ENCODE data around the gene DEPDC5.

The DEPDC5 gene

DNA sequence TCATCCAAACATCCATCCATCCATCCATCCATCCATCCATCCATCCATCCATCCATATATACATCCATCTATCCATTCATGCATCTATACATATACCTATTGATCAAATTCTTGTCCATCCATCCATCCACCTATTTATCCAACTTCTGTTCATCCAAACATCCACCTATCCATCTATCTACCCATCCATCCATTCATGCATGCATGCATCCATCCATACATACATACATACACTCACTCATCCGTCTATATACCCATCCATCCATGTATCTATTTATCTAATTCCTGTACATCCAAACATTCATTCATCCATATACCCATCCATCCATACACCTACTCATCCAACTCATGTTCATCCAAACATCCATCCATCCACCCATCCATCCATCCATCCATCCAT is 171.2 kb downstream of the DEPDC5 start:
- DNase-seq (ENCODE audit: low read depth), result no peak

DNA sequence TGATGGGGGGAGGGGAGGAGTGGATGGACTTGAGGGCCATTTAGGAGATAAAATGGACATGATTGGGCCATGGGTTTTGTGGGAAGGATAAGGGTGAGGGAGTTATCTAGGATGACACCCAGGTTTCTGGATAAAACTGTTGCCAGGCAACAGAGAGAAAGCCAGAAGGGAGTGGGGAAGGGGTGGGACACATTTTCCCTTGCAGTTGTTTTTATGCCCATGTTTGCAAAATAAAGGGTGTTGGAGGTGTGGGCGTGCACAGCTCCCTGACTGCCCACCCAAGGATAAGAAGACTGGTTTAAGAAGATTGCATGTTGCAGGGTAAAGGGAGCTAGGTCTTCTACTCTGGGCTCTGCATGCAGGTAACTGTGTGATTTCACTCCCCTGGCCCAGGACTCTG is 172.2 kb downstream of the DEPDC5 start:
- no peak for DNase-seq (ENCODE audit: low read depth)

GRCh38 chr22:31926969-31927368 is 173.2 kb downstream of the DEPDC5 start:
- DNase-seq (ENCODE audit: low read depth), result no peak

GRCh38 chr22:31927562-31927961 is 173.7 kb downstream of the DEPDC5 start:
- no peak for DNase-seq (ENCODE audit: low read depth)

- no peak for DNase-seq (ENCODE audit: low read depth)
Measured at GRCh38 chr22:31929167-31929930, 175.5 kb downstream of the DEPDC5 start.

GRCh38 chr22:31932863-31933262 is 179.0 kb downstream of the DEPDC5 start:
- DNase-seq (ENCODE audit: low read depth), result no peak

GRCh38 chr22:31933406-31933805 is 179.6 kb downstream of the DEPDC5 start:
- DNase-seq (ENCODE audit: low read depth), result no peak

DNA sequence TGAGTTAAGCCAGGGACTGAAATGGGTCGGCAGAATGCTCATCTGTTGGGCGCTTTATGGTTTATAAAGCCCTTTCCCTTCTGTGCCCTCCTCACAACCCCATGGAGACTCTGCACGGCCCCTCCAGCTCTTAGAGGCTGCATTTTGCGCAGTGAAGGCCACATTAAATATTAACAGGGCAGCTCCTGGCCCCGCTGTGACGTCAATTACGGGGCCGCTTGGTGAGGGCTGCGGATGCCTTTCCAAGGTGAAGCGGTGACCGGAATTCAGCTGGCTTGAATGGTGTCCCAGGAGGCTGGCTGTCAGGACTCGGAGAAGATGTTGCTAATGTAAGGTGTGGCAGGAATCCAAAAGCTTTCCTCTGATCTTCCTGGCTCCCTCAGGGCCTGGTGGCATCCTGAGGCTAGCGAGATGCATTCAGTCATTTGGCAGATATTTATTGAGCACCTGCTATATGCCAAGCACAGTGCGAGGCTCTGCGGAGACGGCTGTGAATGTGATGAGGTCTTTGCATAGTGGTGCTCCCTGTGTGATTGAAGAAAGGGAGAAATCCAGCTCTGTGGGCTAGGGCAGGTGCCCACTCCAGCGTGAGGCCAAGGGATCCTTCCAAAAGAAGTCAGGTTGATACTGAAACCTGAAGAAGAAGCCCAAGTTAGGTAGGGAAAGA is 180.1 kb downstream of the DEPDC5 start:
- no peak for DNase-seq (ENCODE audit: low read depth)

DNA sequence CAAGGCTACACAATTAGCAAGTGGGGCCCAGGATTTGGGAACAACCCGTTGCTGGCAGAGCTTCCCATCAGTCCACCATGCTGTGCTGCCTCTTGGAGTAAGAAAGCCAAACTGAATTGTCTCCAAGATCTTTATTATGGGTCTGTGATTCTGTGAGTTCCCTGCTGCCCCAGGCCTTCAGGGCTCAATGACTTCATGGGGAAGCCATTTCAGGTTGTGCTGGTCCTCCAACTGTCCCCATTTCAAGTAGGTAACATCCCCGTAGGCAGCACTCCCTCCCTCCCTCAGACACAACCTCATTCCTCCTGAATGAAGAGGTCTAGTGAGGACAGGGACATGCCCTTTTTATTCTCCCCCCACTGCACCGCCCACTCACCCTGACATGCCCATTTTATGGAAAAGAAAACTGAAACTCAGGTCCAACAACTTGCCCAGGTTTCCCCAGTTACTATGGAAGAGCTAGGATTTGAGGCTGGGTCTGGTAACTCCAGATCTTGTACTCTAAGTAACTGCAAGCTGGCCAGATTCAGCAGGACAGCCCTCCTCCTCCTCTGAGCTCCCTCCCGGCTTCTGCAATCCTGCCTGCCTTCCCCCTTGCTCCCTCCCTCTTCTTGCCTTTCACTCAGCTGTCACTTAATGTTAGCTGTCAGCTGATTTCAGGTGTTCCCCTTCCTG is 182.3 kb downstream of the DEPDC5 start:
- no peak for DNase-seq (ENCODE audit: low read depth)

DNA sequence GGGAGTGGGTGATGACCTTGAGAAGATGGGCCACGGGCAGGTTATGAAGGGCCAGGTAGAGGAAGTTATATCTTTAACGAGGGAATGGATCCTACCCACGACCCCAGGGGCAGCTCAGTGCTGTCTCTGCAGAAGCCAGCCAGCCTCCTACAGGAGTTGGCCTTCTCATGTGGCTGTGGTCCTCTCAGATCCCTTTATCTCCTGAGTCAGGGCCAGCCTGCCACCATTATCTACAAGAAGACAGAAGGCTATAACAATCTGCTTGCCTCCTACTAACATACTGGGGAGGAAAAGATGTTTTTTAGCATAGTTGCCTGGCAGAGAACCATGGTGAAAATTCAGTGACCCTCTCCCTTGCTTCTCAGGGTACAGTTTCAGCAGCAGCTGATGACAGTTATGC is 183.5 kb downstream of the DEPDC5 start:
- DNase-seq (ENCODE audit: low read depth), result no peak

DNA sequence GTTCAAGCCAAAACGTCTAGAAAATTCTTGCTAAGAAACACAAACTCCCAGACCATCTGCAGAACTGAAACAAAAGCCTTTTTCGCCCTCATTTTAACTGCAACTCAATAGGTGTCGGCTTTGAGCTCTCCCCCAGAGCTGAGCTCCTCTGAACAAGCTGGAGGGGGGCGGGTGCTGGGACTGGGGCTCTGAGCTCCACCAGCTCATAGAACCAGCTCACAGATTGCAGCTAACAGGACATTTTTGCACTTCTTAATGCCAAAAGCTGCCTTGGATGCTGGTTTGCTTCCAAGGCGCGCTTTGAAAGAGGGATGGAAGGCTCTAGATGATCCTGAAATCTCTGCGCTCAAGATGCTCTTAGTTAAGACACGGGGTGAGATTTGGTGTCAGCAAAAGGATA is 184.5 kb downstream of the DEPDC5 start:
- no peak for DNase-seq (ENCODE audit: low read depth)

DNA sequence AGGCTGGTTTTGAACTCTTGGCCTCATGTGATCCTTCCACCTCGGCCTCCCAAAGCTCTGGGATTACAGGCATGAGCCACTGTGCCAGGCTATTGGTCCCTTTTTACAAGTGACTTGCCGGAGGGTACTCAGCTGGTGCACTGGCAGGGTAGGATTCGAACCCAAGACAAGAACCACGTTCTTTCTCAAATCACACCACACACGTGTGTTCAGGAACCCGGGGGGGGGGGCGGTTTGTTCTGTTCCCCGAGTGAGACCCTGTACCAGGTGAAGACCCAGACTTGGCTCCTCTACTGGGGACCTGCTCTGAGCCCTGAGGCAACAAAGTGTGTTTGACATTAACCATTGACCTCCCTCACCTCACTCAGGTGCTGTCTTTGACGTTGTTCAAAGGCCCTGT is 186.7 kb downstream of the DEPDC5 start:
- no peak for DNase-seq (ENCODE audit: low read depth)

DNA sequence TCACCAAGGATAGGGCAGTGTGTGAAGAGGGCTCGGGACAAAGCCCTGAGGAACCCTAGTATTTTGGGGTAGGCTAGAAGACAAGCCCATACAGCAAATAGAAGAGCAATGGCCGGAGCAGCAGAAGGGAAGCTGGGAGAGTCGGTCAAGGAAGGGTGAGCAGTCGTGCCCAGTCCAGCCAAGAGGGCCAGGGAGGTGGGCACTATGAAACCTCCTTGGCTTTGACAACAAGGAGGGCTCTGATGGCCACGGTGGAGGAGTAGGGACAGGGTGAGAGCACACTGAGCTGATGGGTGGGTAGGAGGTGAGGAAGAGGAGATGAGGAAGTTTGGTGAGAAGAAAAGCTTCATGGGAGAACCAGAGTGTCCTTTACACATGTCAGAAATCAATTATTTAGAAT is 188.3 kb downstream of the DEPDC5 start:
- no peak for DNase-seq (ENCODE audit: low read depth)

DNA sequence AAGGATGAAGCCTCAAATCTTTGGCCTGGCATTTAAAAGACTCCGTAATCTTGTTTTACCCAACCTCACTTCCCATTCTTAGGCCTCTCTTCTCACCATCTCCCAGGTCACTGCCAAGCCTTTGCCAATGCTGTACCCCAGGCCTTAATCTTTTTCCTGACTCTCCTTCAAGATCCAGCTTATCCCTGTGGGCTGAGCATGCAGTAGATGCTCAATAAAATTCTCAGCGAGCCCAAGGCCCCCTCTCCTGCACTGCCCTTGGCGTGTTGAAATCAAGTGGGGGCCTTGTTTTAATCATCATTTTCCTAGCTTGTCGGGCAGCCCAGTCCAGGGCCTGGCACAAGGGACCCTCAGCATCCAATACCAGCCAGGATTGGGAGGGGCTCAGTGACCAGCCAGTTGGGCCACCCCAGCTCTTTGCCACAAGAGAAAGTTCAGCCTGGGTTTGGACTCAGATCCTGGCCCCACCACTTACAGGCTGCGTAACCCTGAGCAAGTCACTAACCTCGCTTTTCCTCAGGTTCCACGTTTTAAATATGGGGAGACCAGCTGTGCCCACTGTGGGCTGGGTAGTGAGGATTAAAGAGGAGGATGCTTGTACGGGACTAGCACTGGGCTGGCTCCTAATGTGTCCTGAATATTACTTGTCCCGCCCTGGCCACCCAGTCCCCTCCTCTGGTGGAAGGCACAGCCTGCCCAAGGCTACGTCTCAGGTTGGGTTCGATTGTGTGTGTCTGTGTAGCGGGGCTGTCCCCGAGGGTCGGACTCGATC is 189.6 kb downstream of the DEPDC5 start:
- DNase-seq (ENCODE audit: low read depth), result no peak

DNA sequence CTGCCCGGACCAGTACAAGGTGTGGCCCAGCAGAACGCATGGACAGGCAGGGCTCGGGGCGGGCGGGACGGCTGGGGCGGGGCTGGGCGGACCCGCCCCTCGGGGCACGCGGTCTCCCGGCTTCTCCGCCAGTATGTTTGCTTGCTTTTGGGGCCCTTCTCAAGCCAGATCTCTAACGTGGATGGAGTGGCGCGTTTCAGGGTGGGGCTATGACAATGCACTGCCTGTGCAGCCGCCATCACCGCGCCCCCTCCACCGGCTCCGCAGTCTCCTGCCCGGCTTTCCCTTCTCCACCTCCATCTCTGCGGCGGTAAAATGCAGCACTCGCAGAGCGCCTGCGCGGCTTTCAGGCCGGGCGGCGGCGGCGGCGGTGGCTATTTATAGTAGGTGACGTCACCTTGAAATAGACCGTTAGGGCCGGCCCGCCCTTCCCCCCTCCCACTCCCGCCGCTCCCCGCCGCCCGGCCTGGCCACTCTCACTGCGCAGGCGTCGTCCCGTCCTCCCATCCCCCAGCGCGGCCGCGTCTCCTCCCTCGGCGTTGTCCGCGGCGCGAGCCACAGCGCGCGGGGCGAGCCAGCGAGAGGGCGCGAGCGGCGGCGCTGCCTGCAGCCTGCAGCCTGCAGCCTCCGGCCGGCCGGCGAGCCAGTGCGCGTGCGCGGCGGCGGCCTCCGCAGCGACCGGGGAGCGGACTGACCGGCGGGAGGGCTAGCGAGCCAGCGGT is 190.3 kb downstream of the DEPDC5 start, which contains the start of gene YWHAH:
Gene YWHAH, plus strand, starts transcription at position 558 of the 722 bp plus-strand sequence. CDS start 199 bp downstream, outside the sequence.
- peak; percentile 77 for DNase-seq (ENCODE audit: low read depth)

DNA sequence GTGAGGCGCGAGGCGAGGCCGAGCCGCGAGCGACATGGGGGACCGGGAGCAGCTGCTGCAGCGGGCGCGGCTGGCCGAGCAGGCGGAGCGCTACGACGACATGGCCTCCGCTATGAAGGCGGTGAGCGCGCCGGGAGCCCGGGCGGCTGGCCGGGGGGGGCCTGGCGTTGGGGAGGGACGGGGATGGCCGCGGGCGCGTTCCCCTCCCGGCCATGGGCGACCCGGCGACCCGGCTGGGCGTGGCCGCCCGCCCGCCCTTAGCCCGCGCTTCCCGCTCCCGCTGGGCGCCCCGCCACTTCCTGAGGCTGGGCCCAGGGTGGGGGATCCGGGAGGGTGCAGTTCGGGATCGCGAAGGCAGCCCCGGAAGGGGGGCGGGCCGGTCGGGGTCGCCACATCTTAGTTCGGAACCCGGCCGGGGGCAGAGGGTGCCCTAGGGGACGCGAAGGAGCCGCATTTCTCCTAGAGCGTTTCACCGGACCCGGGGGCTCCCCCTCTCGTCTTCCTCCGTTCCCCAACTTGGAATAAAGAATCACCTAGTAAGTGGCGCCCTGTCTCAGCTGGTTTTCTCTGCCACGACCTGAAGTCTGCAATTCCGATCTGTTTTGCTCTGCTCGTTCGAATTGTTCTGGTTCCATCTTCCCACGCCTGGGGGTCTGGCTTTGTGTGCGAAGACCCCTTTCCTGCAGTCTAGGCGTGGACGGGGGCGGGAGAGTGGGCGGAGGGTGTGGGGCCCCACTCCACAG is 191.1 kb downstream of the DEPDC5 start:
- DNase-seq (ENCODE audit: low read depth), result peak; percentile 25

DNA sequence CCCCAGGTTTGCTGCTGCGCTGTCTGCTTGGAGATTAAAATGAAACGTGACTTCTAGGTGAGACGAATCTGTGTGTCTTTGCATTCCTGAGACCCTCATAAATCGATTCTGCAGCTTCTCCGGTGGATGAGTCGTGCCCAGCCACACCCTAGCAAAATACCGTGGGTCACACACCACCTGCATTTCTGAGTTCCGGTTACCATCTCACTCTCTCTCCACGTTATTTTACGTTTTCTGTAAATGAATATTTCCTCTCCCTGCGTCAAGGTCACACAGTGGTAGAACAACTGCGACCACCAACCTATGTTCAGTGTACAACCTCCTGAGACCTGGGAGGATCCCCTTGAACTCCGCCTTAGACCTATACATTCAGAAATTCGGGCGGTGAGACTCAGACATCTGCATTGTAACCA is 191.6 kb downstream of the DEPDC5 start:
- DNase-seq (ENCODE audit: low read depth), result no peak

DNA sequence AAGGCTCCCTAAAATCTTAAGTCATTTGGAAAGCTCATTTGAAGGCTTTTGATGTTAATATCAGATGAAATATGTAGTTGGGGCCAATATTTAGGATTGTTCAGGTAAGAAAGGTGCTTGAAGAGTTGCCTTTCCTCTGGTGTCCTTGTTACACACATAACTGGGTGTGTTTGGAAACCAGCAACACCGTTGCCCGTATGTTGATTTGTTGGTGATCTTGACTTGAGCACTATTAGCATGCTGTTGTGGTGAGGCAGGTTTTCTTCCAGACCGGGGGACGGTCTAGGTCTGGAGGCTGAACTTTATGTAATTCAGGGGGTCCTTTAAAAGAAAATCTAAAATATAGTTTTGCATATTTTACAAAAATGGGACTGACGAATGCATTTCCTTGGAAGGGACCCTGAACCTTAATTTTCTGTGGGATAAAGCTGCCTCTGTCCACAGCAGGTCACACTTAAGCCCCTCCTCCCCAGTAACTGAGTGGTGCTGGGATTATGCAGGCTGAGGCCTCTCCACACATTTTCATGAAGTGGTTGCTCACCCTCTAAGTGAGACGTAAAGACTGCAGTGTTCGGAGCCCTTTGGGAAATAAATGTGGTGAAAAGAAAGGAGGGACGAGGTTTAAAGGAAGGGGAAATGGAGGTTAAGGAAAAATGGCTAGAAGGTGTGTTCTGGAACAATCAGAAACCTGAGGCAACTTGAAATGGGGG is 192.3 kb downstream of the DEPDC5 start:
- no peak for DNase-seq (ENCODE audit: low read depth)

GRCh38 chr22:31947296-31947695 is 193.5 kb downstream of the DEPDC5 start:
- DNase-seq (ENCODE audit: low read depth), result no peak

DNA sequence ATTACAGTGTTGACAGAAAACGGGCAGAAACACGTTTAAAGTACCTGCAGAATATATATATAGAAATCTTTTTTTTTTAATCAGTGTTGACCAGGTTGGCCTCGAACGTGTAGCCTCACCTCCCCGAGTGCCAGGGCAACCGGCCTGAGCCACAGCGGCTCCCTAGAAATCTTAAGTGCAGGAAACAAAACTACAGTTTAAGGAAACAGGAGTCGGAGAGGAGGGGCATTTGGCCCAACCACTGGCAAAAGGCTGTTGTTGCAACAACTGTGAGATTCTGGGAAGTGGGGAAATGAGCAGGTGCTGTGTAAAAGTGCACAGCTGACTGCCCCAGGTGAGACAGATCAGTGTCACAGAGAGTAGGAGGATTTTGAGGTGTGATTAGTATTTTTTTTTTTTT is 194.2 kb downstream of the DEPDC5 start:
- DNase-seq (ENCODE audit: low read depth), result no peak

All from activated T-helper 1 cell treated with Interleukin-2 at 50 U/mL for 16 hours (primary cell).